Bone marrow (tissue), 2 donors: ENCODE measurements around the gene SCP2.

ENCODE experiments used
- DNase-seq, 2 donors: peaks; one replicate each; lab custom pipeline; 2025; lab: John Stamatoyannopoulos, UW

The SCP2 gene

DNA sequence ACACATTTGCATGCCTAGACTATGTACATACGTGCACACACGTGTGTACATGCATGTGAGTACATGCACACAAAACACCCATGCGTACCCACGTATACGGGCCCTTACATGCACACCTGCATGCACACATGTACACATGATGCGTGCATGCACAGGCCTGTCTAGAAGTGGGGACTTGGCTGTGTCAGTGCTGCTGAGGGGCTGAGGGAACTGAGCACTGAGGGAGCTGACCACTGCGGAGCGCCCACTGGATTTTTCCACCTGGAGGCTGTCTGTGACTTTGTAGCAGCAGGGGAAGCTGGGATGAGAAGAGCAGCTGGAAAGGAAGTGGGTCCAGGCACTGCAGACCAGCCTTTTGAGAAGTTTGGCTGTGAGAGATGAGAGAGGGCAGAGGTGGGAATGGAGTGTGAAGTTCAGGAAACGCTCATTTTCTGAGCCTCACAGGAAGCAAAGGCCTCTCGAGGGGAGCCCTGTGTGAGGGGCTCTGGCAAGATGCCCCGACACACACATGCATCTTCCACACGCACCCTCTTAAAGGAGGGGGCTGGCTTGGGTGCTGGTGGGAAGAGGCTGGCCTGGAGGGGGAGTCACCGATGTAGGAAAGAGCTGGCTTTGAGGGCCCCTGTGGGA is 155.9 kb downstream of the SCP2 start:
- no peak for DNase-seq

DNA sequence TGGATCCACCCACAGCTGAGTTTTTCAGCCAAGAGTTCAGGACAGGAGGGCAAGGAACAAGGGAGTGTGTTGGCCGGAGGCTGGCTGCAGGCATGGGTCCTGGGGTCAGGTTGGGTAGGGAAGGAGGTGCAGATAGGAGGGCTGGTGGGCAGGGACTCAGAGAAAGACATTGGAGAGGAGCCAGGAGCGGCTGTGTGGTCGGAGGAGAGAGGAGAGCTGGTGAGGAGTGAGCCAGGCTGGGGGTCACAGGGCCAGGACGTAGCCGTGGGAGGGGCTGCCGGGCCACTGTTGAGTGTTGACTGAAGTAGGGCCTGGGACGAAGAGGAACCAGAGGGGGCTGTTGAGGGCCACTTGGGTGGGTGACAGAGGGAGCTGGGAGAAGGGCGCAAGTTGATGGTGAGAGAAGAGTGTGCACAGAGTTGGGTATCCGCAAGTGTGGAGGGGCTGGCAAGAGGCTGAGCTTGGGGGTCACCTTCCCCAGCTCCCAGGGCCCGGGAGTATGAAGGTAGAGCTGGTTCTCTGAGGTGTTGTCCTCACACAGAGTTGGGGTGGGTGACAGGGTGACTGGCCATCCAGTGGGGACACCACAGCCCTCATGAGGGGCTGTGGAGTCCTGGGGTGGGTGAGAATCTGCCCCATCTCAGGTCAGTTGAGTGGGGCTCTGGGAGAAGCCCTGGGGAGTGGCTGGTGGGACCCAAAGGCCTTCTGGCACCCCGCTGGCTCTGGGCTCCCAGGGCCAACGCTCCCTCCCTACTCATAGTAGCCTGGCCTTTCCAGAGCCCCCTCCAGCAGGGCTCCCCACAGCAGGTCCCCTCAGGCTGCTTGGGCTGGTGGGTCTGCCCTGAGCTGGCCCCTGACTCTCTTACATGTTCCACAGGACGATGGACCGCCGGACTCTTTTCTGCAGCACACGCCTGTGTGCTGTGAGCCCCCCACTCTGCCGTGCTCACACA is 156.8 kb downstream of the SCP2 start:
- DNase-seq = no peak

DNA sequence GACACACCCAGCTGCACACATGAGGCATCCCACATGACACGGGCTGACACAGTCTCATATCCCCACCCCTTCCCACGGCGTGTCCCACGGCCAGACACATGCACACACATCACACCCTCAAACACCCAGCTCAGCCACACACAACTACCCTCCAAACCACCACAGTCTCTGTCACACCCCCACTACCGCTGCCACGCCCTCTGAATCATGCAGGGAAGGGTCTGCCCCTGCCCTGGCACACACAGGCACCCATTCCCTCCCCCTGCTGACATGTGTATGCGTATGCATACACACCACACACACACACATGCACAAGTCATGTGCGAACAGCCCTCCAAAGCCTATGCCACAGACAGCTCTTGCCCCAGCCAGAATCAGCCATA is 157.5 kb downstream of the SCP2 start:
- DNase-seq = no peak

DNA sequence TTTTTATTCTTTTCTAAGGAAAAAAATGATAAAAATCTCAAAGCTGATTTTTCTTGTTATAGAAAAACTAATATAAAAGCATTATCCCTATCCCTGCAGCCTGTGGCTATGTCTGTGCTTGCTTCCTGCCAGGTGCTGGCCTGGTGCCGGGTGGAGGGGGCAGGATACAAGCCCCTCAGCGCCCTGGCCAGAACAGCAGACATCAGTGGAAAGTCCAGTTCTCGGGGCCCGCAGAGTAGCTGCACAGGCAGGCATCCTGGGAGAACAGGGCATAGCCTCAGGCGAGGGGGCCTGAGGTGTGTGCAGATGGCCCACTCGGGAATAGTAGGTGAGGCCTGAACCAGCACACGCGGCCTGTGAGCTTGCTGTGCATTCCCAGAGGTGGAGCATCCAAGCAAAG is 158.3 kb downstream of the SCP2 start:
- no peak for DNase-seq

DNA sequence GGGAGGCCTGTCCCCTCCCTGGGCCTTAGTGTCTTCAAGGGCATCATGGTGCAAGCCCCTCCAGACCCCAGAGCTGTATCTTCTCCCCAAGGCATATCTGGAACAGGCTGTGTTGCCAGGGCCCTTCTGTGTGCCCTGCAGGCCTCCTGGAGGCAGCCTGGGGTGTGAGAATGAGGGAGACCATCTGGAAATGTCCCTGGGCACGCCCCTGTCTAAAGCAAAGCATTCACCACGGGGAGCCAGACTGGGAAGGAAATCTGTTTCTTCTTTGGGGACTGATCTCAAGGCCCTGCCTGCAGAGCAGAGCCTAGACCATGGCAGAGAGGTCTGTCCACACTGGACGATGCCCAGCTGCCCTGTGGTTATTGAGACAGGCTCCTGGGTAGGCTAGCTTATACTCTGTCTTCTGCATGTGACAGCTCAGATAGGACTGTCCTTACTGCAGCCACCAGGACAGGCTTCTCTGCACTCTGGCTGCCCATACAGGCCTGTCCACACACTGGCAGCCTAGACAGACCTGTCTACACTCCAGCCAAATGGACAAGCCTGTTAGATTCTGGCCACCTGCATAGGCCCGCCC is 159.5 kb downstream of the SCP2 start:
- DNase-seq = no peak

DNA sequence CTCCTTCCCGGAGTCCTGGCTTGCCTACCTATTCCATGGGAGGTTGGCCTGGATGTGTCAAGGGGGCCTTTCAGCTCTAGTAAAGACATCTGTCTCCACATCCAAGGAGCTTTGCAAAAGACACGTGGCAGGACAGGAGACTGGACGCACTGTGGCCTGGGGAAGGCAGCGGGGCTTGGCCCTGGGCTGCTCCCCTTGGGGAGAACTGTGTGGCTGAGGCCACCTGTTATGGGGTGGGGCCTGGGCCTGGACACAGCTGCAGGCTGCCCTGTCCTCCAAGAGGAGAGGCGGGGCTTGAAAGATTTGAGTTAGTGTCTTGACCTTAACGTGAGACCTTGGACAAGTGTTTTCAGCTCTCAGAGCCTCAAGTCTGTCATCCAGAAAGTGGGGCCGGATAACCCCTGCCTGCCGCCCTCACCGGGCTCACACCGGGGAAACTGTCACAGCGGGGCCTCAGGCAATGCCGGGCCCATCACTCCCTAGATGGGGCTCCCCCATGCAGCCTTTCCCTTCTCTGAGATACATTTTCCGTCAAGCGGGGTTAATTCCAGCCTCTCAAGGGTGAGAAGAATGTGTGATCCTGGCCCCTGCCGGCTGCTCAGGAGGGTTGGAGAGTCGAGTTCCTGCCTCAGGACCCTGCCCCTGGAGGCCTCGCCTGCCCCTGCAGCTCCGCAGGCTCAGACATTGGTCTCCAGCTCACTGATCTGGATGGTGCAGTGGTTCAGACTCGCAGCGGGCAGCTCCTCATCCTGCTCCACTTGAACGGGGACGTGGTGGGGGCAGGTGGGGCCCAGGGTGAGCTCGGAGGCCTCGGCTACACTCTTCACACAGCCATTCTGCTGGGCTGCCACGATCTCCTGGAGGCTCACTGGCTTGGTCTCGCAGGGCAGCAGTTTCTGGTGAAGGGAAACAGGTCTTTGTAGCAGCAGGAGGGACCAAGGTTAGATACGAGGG is 160.5 kb downstream of the SCP2 start:
- no peak for DNase-seq

DNA sequence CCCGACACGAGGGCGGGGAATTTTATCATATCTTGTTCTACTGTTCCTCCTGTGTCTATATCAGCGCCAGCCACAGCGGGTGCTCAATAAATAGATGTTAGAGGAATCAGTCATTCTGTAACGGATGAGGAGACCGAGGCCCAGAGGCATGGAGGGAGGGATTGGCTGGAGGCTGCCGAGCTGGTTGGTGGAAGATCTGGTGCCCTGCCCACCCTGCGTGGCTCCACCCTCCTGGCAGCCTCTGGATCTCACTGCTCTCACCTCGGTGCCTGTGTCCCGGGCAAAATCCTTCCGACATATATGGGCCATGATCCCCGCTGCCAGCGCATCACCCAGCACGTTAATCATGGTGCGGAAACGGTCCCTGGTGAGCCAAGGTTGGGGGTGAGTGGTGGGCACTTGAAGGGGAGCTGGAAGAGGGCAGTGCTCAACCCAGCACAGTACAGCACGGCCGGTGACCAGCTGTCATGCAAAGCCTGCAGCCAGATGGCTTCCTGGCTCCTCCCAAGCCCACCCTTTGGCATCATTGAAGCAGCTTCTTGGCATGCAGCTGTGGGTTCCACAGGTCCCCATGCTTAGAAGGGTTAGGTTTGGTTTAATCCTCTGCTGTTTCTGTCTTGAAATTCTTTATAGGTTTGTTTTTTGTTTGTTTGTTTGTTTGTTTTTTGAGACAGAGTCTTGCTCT is 161.7 kb downstream of the SCP2 start:
- no peak for DNase-seq

DNA sequence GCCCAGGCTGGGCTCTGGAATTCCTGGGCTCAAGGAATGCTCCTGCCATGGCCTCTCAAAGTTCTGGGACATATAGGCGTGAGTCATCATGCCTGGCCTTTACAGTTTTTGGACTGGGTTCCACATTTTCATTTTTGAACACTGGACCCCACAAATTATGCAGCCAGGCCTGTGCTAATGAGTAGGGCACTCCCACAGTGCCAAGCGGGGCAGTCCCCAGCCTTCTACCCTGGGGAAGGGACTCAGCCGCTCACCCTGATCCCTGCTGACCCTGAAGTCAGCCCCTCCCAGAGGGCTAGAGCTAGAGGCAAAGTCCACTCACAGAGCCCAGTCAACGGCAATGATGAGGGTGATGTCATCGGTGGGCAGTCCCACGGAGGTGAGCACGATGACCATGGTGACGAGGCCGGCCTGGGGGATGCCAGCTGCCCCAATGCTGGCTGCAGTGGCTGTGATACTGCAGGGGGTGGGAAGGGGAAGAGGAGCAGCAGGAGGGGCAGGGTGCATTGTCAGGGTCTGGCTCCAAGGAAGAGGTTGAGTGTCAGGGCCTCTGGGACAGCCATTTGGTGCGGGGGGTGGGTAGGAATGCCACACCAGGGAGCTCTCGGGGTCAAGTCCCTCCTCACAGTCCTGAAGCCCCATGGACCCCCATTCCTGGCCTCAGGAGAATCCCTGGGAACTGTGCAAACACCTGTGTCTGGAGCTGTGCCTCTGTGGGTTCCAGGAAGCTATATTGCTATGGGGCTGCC is 162.6 kb downstream of the SCP2 start:
- no peak for DNase-seq

DNA sequence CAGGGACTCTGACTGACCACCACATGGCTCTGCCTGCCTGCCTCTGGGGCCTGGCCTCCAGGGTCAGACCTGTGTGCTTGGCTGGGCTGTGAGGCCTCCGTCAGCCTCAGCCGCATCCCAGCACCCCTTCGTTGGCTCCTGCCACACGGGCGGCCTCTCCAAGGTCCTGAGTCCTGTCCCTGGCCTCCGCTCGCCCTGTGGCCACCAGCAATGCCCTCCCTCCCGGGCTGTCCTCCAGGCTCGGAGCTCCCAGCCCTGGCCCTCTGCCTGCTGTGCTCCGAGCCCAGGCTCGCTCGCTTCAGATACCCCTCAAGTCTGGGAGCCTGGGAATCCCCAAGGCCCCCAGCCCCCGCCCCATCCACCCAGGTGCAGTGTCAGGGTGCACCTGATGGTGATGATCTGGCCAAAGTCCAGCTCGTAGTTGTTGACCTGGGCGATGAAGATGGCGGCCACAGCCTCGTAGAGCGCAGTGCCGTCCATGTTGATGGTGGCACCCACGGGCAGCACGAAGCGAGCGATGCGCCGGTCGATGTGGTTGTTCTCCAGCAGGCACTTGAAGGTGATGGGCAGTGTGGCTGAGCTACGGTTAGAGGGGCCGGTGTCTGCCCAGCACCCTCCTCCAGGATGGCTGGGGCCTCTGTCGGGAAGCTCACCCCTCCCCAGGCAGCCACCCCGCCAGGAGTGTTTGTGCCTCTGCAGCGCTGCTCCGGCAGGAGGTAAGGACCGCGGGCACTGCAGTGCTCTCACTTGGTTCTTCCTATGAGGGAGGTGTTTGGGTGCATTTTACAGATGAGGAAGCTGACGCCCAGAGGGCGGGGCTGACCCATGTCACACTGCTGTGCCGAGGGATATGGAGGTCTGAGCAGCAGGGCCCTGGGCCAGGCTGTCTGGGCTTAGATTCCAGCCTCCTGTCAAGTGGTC is 163.4 kb downstream of the SCP2 start:
- DNase-seq = no peak

DNA sequence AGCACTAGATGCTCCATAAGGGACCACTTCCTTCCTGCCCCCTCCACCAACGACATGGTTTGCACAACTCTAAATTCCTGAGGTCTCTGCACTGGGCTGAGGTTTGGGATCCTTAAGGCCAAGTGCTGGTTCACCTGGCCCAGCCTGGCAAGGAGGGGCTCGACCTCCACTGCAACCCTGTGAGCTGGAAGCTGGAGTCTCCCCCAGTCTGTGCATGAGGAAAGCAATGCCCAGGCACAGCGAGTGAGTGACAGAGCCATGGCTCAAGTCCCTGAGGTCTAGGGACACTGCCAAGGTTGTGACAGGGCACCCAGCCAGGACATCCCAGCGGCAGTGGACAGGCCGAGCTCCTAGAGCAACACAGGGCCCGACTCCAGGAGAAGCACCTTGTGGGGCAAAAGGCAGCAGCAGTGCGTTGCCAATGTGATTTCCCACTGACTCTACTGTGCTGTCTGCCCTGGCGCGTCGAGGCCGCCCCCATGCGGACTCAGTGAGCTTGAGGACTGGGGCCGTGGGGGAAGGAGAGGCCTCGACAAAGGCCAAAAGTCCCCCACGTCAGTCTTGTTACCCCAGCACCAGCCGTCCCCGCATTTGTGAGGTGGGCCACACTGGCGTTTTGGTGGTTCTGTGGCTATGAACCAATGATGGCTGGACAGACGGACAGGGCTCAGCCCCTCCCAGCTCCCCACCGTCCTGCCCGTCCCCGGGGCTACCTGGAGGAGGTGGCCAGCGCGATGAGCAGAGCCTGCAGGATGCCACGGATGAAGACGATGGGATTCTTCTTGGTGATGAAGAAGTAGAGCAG is 165.0 kb downstream of the SCP2 start:
- DNase-seq = no peak

DNA sequence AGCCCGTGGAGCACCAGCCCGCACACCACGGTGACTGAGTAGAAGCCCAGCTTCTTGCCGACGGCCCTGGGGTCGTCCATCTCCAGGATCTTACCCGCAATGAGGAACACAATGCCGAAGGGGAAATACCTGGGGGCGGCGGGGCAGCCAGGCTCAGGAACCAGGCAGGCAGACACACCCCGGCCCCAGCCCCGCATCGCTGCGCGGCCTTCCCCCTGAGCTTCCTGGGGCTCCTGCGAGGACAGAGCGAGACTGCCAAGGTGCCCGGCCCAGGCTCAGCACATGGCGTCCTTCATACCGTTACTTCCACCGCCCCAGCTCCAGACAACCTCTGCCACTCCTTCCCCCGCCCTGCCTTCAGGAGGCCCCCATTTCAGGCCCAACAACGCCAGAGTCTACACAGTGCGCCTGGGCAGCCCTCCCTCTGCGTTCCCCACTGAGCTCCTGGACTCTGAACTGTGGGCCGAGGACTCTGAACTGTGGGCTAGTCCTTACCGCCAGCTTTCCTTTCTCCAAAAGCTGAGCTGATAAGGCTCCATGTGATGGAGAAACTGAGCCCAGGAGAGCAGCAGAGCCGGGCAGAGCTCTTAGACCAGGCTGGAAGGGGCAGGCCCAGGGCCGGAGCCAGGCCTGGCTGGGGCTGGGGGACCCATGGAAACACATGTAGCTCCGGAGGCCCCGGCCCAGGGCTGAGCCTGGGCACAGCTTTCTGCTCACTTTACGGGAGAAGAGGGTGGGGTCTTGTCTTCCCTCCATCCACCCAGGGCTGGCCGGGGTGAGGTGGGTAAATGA is 165.8 kb downstream of the SCP2 start:
- no peak for DNase-seq

DNA sequence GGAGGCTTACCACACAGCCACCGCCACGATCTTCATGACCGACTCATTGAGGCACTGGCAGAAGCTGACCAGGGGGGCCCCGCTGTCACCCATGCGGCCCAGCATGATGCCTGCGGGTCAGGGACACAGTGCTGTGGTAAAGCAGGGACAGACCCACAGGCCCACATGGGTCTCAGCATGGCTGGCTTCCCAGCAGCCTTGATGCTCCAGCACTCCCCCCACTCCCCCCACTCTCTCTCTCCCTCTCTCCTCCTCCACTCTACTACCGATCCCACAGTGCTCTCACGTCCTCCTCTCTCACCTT is 166.3 kb downstream of the SCP2 start:
- DNase-seq = no peak

DNA sequence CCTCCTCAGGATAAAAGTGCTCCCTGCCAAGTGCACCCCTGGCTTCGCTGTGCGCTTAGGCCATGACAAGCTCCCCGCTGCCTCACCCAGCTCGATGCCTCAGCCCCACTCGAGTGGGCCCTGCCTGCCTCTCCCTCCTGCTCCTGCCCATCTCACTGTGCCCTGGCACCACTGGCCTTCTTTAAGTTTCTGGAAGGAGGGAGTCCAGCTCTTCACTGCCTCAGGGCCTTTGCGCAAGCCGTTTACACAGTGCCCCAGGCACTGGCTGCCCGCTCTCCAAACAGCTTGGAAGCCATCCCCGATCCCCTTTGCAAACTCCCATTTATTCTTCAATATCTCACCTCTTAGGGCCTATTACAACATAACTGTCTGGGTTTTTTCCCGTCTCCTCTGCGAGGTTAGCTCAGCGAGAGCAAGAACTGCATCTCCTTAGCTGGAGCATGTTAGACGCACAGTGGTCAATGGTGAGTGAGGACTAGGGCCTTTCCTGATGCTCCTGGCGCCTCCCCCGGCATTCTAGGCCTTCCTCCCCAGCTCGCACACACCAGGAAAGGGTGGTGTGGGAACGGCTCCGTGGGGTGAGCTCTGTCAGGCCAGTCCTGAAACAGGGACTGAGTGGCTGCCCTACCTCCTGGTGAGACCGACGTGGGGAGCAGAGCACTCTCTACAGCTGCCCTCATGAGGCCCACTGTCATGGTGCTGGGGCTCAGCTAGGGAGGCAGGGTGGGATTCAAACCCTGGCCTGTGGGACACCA is 166.9 kb downstream of the SCP2 start:
- DNase-seq = no peak

DNA sequence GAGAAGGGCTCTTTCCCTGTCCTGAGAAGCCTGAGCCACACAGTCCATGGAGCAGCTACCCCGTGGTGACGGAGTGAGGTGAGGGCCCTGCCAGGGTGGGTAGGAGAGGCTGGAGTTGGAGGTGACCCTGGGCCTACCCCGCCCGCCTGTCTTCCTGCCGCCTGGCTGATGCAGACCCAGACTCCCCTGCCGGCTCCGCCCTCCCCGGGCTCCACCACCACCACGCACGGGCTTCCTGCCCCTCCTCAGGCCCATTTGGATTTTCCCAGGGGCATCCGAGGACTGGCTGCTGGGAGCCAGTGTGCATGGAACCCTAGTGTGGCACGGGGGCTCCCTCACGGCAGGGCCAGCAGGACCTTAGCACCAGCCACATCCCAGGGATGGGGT is 167.4 kb downstream of the SCP2 start:
- DNase-seq = no peak
